SK-N-SH treated with all-trans-retinoic acid at 6 μM for 48 hours (cell line): ENCODE data around the gene FKBP2.

ENCODE experiments used
- ATAC-seq: fragments of 200-7000 bp; cut with Tn5 transposase; 3 replicates; pipeline ENCODE4 v1.9.1; 2020; ENCODE audit warnings: mild to moderate bottlenecking, moderate library complexity
- ARNTL ChIP-seq: fragments of 450-650 bp; formaldehyde crosslinking; IDR thresholded peaks from 2 replicates; pipeline ENCODE4 v1.5.0; 2020; ENCODE audit warnings: low read depth, mild to moderate bottlenecking, moderate library complexity, borderline replicate concordance
- BACH2 ChIP-seq: fragments of 250-450 bp; sonication (Bioruptor Pico); IDR thresholded peaks from 2 replicates; pipeline ENCODE4 v1.9.0; 2021; ENCODE audit warnings: mild to moderate bottlenecking, borderline replicate concordance
- CREB5 ChIP-seq: fragments of 250-450 bp; sonication (Bioruptor Pico); IDR thresholded peaks from 2 replicates; pipeline ENCODE4 v1.5.1; 2020; ENCODE audit warnings: low read depth, mild to moderate bottlenecking, moderate library complexity
- CSDC2 ChIP-seq: fragments of 250-450 bp; sonication (Bioruptor Pico); IDR thresholded peaks from 2 replicates; pipeline ENCODE4 v1.5.0; 2020; ENCODE audit warnings: mild to moderate bottlenecking, moderate library complexity
- CSRNP3 ChIP-seq: fragments of 250-450 bp; sonication (Bioruptor Pico); IDR thresholded peaks from 2 replicates; pipeline ENCODE4 v1.5.1; 2021; ENCODE audit warnings: mild to moderate bottlenecking, moderate library complexity
- ESRRG ChIP-seq: fragments of 250-450 bp; sonication (Bioruptor Pico); IDR thresholded peaks from 2 replicates; pipeline ENCODE4 v1.6.1; 2021; ENCODE audit warnings: mild to moderate bottlenecking
- GLIS3 ChIP-seq: fragments of 250-450 bp; sonication (Bioruptor Pico); IDR thresholded peaks from 2 replicates; pipeline ENCODE4 v1.5.0; 2020; ENCODE audit warnings: mild to moderate bottlenecking, moderate library complexity
- ISL1 ChIP-seq: fragments of 250-450 bp; sonication (Bioruptor Pico); IDR thresholded peaks from 2 replicates; pipeline ENCODE4 v2.1.2; 2022; ENCODE audit warnings: mild to moderate bottlenecking, moderate library complexity
- OSR1 ChIP-seq: fragments of 250-450 bp; sonication (Bioruptor Pico); IDR thresholded peaks from 2 replicates; pipeline ENCODE4 v1.8.0; 2022; ENCODE audit warnings: moderate library complexity, mild to moderate bottlenecking, inconsistent platforms
- POU6F1 ChIP-seq: fragments of 250-450 bp; sonication (Bioruptor Pico); IDR thresholded peaks from 2 replicates; pipeline ENCODE4 v1.8.0; 2021; ENCODE audit warnings: low read depth, mild to moderate bottlenecking, moderate library complexity, borderline replicate concordance
- PPARA ChIP-seq: fragments of 250-450 bp; sonication (Bioruptor Pico); IDR thresholded peaks from 2 replicates; pipeline ENCODE4 v1.5.0; 2020; ENCODE audit warnings: mild to moderate bottlenecking, borderline replicate concordance
- RARB ChIP-seq: fragments of 250-450 bp; sonication (Bioruptor Pico); IDR thresholded peaks from 2 replicates; pipeline ENCODE4 v1.8.0; 2021; ENCODE audit warnings: mild to moderate bottlenecking, moderate library complexity
- SNAI2 ChIP-seq: fragments of 250-450 bp; sonication (Bioruptor Pico); IDR thresholded peaks from 2 replicates; pipeline ENCODE4 v1.5.0; 2020; ENCODE audit warnings: mild to moderate bottlenecking, moderate library complexity
- TCF4 ChIP-seq: fragments of 250-450 bp; sonication (Bioruptor Pico); IDR thresholded peaks from 2 replicates; pipeline ENCODE4 v1.8.0; 2021; ENCODE audit warnings: mild to moderate bottlenecking, moderate library complexity, borderline replicate concordance
- TOX ChIP-seq: fragments of 250-450 bp; sonication (Bioruptor Pico); IDR thresholded peaks from 2 replicates; pipeline ENCODE4 v1.8.0; 2021; ENCODE audit warnings: mild to moderate bottlenecking, moderate library complexity, borderline replicate concordance
- ZC3H10 ChIP-seq: fragments of 250-450 bp; sonication (Bioruptor Pico); IDR thresholded peaks from 2 replicates; pipeline ENCODE4 v1.5.1; 2021; ENCODE audit warnings: mild to moderate bottlenecking, moderate library complexity
- ZFP3 ChIP-seq: fragments of 250-450 bp; sonication (Bioruptor Pico); IDR thresholded peaks from 2 replicates; pipeline ENCODE4 v1.5.0; 2020; ENCODE audit warnings: mild to moderate bottlenecking, moderate library complexity
- ZFP30 ChIP-seq: fragments of 450-650 bp; formaldehyde crosslinking; IDR thresholded peaks from 2 replicates; pipeline ENCODE4 v1.5.0; 2022; ENCODE audit warnings: mild to moderate bottlenecking, moderate library complexity
- ZNF565 ChIP-seq: fragments of 450-650 bp; formaldehyde crosslinking; conservative IDR thresholded peaks from 2 replicates; pipeline ENCODE4 v1.5.0; 2020; ENCODE audit warnings: low read depth, mild to moderate bottlenecking, moderate library complexity
- ZNF70 ChIP-seq: fragments of 450-650 bp; formaldehyde crosslinking; IDR thresholded peaks from 2 replicates; pipeline ENCODE4 v1.5.0; 2020; ENCODE audit warnings: mild to moderate bottlenecking, moderate library complexity
- ZNF8 ChIP-seq: fragments of 450-650 bp; formaldehyde crosslinking; IDR thresholded peaks from 2 replicates; pipeline ENCODE4 v1.5.0; 2020; ENCODE audit warnings: mild to moderate bottlenecking, moderate library complexity
- TF ChIP-seq, protein P1 (sequence below): fragments of 250-450 bp; sonication (Bioruptor Pico); IDR thresholded peaks from 2 replicates; pipeline ENCODE4 v1.5.0; 2020; ENCODE audit warnings: mild to moderate bottlenecking, moderate library complexity
- TF ChIP-seq, protein P2 (sequence below): fragments of 250-450 bp; sonication (Bioruptor Pico); IDR thresholded peaks from 2 replicates; pipeline ENCODE4 v1.8.0; 2020; ENCODE audit warnings: mild to moderate bottlenecking, moderate library complexity, borderline replicate concordance

FKBP2 gene

DNA sequence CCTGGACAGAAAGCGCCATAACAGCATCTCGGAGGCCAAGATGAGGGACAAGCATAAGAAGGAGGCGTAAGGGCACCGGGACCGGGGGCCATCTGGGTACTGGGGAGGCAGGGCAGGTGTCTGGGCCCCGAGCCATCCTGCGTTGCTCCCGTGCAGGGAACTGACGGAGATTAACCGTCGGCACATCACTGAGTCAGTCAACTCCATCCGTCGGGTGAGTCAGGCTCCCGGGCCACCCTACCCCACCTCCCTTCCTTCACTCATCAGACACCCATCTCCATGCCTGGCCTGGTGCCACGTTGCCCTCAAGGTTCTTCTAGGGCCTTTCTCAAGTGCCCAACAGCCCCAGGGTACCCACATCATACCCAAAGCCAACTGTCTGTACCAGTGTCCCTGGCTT, 25.4 kb downstream of the FKBP2 start:
- ATAC-seq = no peak
- TF ChIP-seq SNAI2 (CRISPR knock-in tag) (no peak), ISL1 (CRISPR knock-in tag) (no peak), RARB (CRISPR knock-in tag) (no peak), TCF4 (CRISPR knock-in tag) (no peak), CREB5 (CRISPR knock-in tag) (no peak), POU6F1 (CRISPR knock-in tag) (no peak), ZFP3 (CRISPR knock-in tag) (no peak), OSR1 (CRISPR knock-in tag) (no peak), GLIS3 (CRISPR knock-in tag) (no peak), ZFP30 (CRISPR knock-in tag) (no peak), ZNF8 (CRISPR knock-in tag) (no peak), TOX (CRISPR knock-in tag) (no peak), BACH2 (no peak), CSDC2 (CRISPR knock-in tag) (no peak), PPARA (CRISPR knock-in tag) (no peak), ESRRG (CRISPR knock-in tag) (no peak), ARNTL (CRISPR knock-in tag) (no peak), ZC3H10 (CRISPR knock-in tag) (no peak)
- TF ChIP-seq, protein P1, sequence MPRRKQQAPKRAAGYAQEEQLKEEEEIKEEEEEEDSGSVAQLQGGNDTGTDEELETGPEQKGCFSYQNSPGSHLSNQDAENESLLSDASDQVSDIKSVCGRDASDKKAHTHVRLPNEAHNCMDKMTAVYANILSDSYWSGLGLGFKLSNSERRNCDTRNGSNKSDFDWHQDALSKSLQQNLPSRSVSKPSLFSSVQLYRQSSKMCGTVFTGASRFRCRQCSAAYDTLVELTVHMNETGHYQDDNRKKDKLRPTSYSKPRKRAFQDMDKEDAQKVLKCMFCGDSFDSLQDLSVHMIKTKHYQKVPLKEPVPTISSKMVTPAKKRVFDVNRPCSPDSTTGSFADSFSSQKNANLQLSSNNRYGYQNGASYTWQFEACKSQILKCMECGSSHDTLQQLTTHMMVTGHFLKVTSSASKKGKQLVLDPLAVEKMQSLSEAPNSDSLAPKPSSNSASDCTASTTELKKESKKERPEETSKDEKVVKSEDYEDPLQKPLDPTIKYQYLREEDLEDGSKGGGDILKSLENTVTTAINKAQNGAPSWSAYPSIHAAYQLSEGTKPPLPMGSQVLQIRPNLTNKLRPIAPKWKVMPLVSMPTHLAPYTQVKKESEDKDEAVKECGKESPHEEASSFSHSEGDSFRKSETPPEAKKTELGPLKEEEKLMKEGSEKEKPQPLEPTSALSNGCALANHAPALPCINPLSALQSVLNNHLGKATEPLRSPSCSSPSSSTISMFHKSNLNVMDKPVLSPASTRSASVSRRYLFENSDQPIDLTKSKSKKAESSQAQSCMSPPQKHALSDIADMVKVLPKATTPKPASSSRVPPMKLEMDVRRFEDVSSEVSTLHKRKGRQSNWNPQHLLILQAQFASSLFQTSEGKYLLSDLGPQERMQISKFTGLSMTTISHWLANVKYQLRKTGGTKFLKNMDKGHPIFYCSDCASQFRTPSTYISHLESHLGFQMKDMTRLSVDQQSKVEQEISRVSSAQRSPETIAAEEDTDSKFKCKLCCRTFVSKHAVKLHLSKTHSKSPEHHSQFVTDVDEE (CRISPR knock-in tag) = no peak
- TF ChIP-seq, protein P2, sequence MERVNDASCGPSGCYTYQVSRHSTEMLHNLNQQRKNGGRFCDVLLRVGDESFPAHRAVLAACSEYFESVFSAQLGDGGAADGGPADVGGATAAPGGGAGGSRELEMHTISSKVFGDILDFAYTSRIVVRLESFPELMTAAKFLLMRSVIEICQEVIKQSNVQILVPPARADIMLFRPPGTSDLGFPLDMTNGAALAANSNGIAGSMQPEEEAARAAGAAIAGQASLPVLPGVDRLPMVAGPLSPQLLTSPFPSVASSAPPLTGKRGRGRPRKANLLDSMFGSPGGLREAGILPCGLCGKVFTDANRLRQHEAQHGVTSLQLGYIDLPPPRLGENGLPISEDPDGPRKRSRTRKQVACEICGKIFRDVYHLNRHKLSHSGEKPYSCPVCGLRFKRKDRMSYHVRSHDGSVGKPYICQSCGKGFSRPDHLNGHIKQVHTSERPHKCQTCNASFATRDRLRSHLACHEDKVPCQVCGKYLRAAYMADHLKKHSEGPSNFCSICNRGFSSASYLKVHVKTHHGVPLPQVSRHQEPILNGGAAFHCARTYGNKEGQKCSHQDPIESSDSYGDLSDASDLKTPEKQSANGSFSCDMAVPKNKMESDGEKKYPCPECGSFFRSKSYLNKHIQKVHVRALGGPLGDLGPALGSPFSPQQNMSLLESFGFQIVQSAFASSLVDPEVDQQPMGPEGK (CRISPR knock-in tag) = no peak

DNA sequence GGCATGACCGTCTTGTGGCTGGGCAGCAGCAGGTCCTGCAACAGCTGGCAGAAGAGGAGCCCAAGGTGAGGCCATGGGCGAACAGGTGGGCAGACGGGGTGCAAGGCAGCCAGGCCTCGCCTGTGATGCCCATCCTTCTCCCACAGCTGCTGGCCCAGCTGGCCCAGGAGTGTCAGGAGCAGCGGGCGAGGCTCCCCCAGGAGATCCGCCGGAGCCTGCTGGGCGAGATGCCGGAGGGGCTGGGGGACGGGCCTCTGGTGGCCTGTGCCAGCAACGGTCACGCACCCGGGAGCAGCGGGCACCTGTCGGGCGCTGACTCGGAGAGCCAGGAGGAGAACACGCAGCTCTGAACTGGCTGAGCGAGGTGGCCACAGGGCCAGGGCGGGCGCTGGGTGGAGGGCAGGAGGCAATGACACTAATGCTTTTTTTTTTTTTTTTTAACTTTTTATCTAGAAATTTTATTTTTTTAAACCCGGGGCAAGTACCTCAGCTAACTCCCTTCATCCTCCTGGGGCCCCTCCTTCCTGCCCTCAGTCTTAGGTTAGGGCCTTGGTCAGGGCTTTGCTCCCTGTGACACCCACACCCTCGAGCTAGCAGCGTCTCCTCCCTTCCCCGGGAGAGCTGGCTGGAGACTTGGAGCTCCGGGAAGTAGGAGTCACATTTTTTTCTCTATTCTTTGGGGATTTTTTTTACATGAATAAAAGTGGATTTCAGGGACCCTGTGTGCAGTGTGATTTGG, 26.5 kb downstream of the FKBP2 start:
- no peak for ATAC-seq
- no peak for TF ChIP-seq BACH2
- TF ChIP-seq, protein P1 (CRISPR knock-in tag) = no peak
- TF ChIP-seq CSDC2 (CRISPR knock-in tag) = no peak
- TF ChIP-seq ZFP30 (CRISPR knock-in tag) = no peak
- no peak for TF ChIP-seq ZNF565 (CRISPR knock-in tag)
- no peak for TF ChIP-seq ISL1 (CRISPR knock-in tag)
- no peak for TF ChIP-seq ARNTL (CRISPR knock-in tag)
- no peak for TF ChIP-seq RARB (CRISPR knock-in tag)
- no peak for TF ChIP-seq TCF4 (CRISPR knock-in tag)
- no peak for TF ChIP-seq CSRNP3 (CRISPR knock-in tag)
- no peak for TF ChIP-seq ZNF8 (CRISPR knock-in tag)
- no peak for TF ChIP-seq CREB5 (CRISPR knock-in tag)
- no peak for TF ChIP-seq PPARA (CRISPR knock-in tag)
- no peak for TF ChIP-seq ZC3H10 (CRISPR knock-in tag)
- no peak for TF ChIP-seq ZFP3 (CRISPR knock-in tag)
- no peak for TF ChIP-seq ZNF70 (CRISPR knock-in tag)
- no peak for TF ChIP-seq OSR1 (CRISPR knock-in tag)
